ENCODE measurements around the gene AADACL3. TPM values are rescaled to one million over a fixed set of nuclear protein-coding genes. Genes with fewer than 3 reads are reported as not detected.
"Not testable (repeated sequence)": the region's sequence is repeated elsewhere in the genome, so short reads cannot be mapped to it uniquely, and the experiment has no call there.

The AADACL3 gene
- total RNA-seq (not detected), polyA plus RNA-seq (not detected)

GRCh38 chr1:12715896-12716437 lies at the start of gene AADACL3:
AADACL3 (plus strand) TSS chr1:12716110; CDS start chr1:12716177, 67 bp downstream.
- Histone ChIP-seq H3K4me3 (ENCODE audit: low read length in 2 of 2) (no peak within 1 kb of the TSS), H3K9me3 (ENCODE audit: control insufficient read depth in 1 of 2, low read length in 2 of 2) (no peaks in the 10 kb centered on the region), H3K27me3 (ENCODE audit: insufficient read depth, low read length) (no peaks in the 10 kb centered on the region), H3K27ac (ENCODE audit: low read depth, low read length) (no peak within 1 kb of the TSS), H3K4me1 (ENCODE audit: insufficient read depth, low read length) (no peaks in the 10 kb centered on the region), H3K36me3 (ENCODE audit: insufficient read depth, low read length) (no peaks in the 10 kb centered on the region)
- no peaks in the 10 kb centered on the region for H3K4me1 Mint-ChIP-seq
- H3K4me3 Mint-ChIP-seq = no peak within 1 kb of the TSS
- peaks cover 20 to 28% of the 10 kb centered on the region in 2 donors for H3K27me3 Mint-ChIP-seq
- H3K27ac Mint-ChIP-seq = no peak within 1 kb of the TSS
- H3K9me3 Mint-ChIP-seq = no peaks in the 10 kb centered on the region
- intact Hi-C loops (cut with micrococcal nuclease) = no loop called here
- no peaks in the 10 kb centered on the region for H3K36me3 Mint-ChIP-seq
- POLR2A ChIA-PET (ENCODE audit: partially characterized antibody) = no interaction called here
- DNase-seq = no peak
- CTCF ChIA-PET (ENCODE audit: partially characterized antibody) = no interaction called here

- Histone ChIP-seq H3K27me3 (ENCODE audit: insufficient read depth, low read length) (no peaks in the 10 kb centered on the region), H3K27ac (ENCODE audit: low read depth, low read length) (no peak overlapping the region), H3K4me1 (ENCODE audit: insufficient read depth, low read length) (no peaks in the 10 kb centered on the region), H3K4me3 (ENCODE audit: low read length in 2 of 2) (no peak overlapping the region), H3K36me3 (ENCODE audit: insufficient read depth, low read length) (no peaks in the 10 kb centered on the region), H3K9me3 (ENCODE audit: control insufficient read depth in 1 of 2, low read length in 2 of 2) (no peaks in the 10 kb centered on the region)
- H3K36me3 Mint-ChIP-seq = no peaks in the 10 kb centered on the region
- H3K4me1 Mint-ChIP-seq = no peaks in the 10 kb centered on the region
- H3K27ac Mint-ChIP-seq = no peak overlapping the region
- intact Hi-C loops (cut with micrococcal nuclease) = no loop called here
- H3K9me3 Mint-ChIP-seq = peaks cover 3 to 14% (median 10%) of the 10 kb centered on the region in 8 donors
- H3K27me3 Mint-ChIP-seq = no peaks in the 10 kb centered on the region
- ChIA-PET POLR2A (ENCODE audit: partially characterized antibody) (no interaction called here), CTCF (ENCODE audit: partially characterized antibody) (interaction anchor here (4.1 kb wide), 1 partner anchor 7 kb away, joined by 27 read pairs; no protein-coding TSS in a partner anchor)
- no peak for DNase-seq
- no peak overlapping the region for H3K4me3 Mint-ChIP-seq
Measured at GRCh38 chr1:12666141-12666735, 49.7 kb upstream of the AADACL3 start.

GRCh38 chr1:12669529-12670068 lies 46.3 kb upstream of the AADACL3 start:
- CTCF ChIA-PET (ENCODE audit: partially characterized antibody) = interaction anchor here (4.1 kb wide), 1 partner anchor 11 kb away, joined by 27 read pairs; no protein-coding TSS in a partner anchor
- intact Hi-C loops (cut with micrococcal nuclease) = no loop called here
- no peak overlapping the region for H3K4me3 Mint-ChIP-seq

GRCh38 chr1:12674358-12674757 lies 41.6 kb upstream of the AADACL3 start:
- H3K27me3 ChIP-seq (ENCODE audit: insufficient read depth, low read length) = no peaks in the 10 kb centered on the region
- Mint-ChIP-seq H3K9me3 (peaks cover 0 to 6% (median 0%) of the 10 kb centered on the region in 8 donors), H3K27me3 (peaks cover 21 to 22% of the 10 kb centered on the region in 2 donors), H3K4me3 (no peak overlapping the region), H3K27ac (no peak overlapping the region), H3K36me3 (no peaks in the 10 kb centered on the region), H3K4me1 (no peaks in the 10 kb centered on the region)
- intact Hi-C loops (cut with micrococcal nuclease) = no loop called here
- CTCF ChIA-PET (ENCODE audit: partially characterized antibody) = no interaction called here
- no peak for DNase-seq
- H3K36me3 ChIP-seq (ENCODE audit: insufficient read depth, low read length) = no peaks in the 10 kb centered on the region
- H3K27ac ChIP-seq (ENCODE audit: low read depth, low read length) = no peak overlapping the region
- POLR2A ChIA-PET (ENCODE audit: partially characterized antibody) = no interaction called here
- no peaks in the 10 kb centered on the region for H3K4me1 ChIP-seq (ENCODE audit: insufficient read depth, low read length)
- no peaks in the 10 kb centered on the region for H3K9me3 ChIP-seq (ENCODE audit: control insufficient read depth in 1 of 2, low read length in 2 of 2)
- no peak overlapping the region for H3K4me3 ChIP-seq (ENCODE audit: low read length in 2 of 2)

More at GRCh38 chr1:12669529-12670068, 46.3 kb upstream of the AADACL3 start:
- H3K4me3 ChIP-seq (ENCODE audit: low read length in 2 of 2) = no peak overlapping the region
- no peaks in the 10 kb centered on the region for H3K36me3 ChIP-seq (ENCODE audit: insufficient read depth, low read length)
- H3K36me3 Mint-ChIP-seq = no peaks in the 10 kb centered on the region
- no peak overlapping the region for H3K27ac Mint-ChIP-seq
- no peaks in the 10 kb centered on the region for H3K9me3 ChIP-seq (ENCODE audit: control insufficient read depth in 1 of 2, low read length in 2 of 2)
- DNase-seq = no peak
- POLR2A ChIA-PET (ENCODE audit: partially characterized antibody) = no interaction called here
- H3K4me1 ChIP-seq (ENCODE audit: insufficient read depth, low read length) = no peaks in the 10 kb centered on the region
- H3K27me3 ChIP-seq (ENCODE audit: insufficient read depth, low read length) = no peaks in the 10 kb centered on the region
- H3K9me3 Mint-ChIP-seq = peaks cover 0 to 10% (median 6%) of the 10 kb centered on the region in 8 donors
- H3K27me3 Mint-ChIP-seq = peaks cover 2 to 10% of the 10 kb centered on the region in 2 donors
- H3K4me1 Mint-ChIP-seq = no peaks in the 10 kb centered on the region
- no peak overlapping the region for H3K27ac ChIP-seq (ENCODE audit: low read depth, low read length)

GRCh38 chr1:12676122-12676521 lies 39.8 kb upstream of the AADACL3 start:
- CTCF ChIA-PET (ENCODE audit: partially characterized antibody); H3K4me1 Mint-ChIP-seq; H3K4me1 ChIP-seq (ENCODE audit: insufficient read depth, low read length); H3K27ac Mint-ChIP-seq; POLR2A ChIA-PET (ENCODE audit: partially characterized antibody); H3K9me3 ChIP-seq (ENCODE audit: control insufficient read depth in 1 of 2, low read length in 2 of 2); H3K4me3 Mint-ChIP-seq; H3K36me3 Mint-ChIP-seq; H3K27me3 ChIP-seq (ENCODE audit: insufficient read depth, low read length); H3K36me3 ChIP-seq (ENCODE audit: insufficient read depth, low read length); H3K27ac ChIP-seq (ENCODE audit: low read depth, low read length); DNase-seq; H3K4me3 ChIP-seq (ENCODE audit: low read length in 2 of 2); intact Hi-C loops (cut with micrococcal nuclease): not testable (repeated sequence)
- Mint-ChIP-seq H3K27me3 (peaks cover 25% of the 10 kb centered on the region in 2 donors), H3K9me3 (peaks cover 0 to 16% (median 11%) of the 10 kb centered on the region in 8 donors)

GRCh38 chr1:12677565-12677964 lies 38.3 kb upstream of the AADACL3 start:
- Mint-ChIP-seq H3K27ac (no peak overlapping the region), H3K27me3 (peaks cover 17 to 26% of the 10 kb centered on the region in 2 donors), H3K4me1 (no peaks in the 10 kb centered on the region), H3K9me3 (peaks cover 0 to 16% (median 11%) of the 10 kb centered on the region in 8 donors), H3K4me3 (no peak overlapping the region), H3K36me3 (peaks cover 0 to 3% of the 10 kb centered on the region in 2 donors)
- Histone ChIP-seq H3K27ac (ENCODE audit: low read depth, low read length) (no peak overlapping the region), H3K4me1 (ENCODE audit: insufficient read depth, low read length) (no peaks in the 10 kb centered on the region), H3K9me3 (ENCODE audit: control insufficient read depth in 1 of 2, low read length in 2 of 2) (no peaks in the 10 kb centered on the region), H3K36me3 (ENCODE audit: insufficient read depth, low read length) (no peaks in the 10 kb centered on the region), H3K4me3 (ENCODE audit: low read length in 2 of 2) (no peak overlapping the region), H3K27me3 (ENCODE audit: insufficient read depth, low read length) (no peaks in the 10 kb centered on the region)
- POLR2A ChIA-PET (ENCODE audit: partially characterized antibody) = no interaction called here
- no peak for DNase-seq
- CTCF ChIA-PET (ENCODE audit: partially characterized antibody) = no interaction called here
- intact Hi-C loops (cut with micrococcal nuclease) = no loop called here

GRCh38 chr1:12678350-12678749 lies 37.6 kb upstream of the AADACL3 start:
- CTCF ChIA-PET (ENCODE audit: partially characterized antibody) = no interaction called here
- no peaks in the 10 kb centered on the region for H3K4me1 ChIP-seq (ENCODE audit: insufficient read depth, low read length)
- Mint-ChIP-seq H3K27ac (no peak overlapping the region), H3K27me3 (peaks cover 18 to 32% of the 10 kb centered on the region in 2 donors), H3K4me3 (no peak overlapping the region), H3K9me3 (peaks cover 0 to 16% (median 11%) of the 10 kb centered on the region in 8 donors), H3K36me3 (peaks cover 0 to 3% of the 10 kb centered on the region in 2 donors), H3K4me1 (no peaks in the 10 kb centered on the region)
- POLR2A ChIA-PET (ENCODE audit: partially characterized antibody) = no interaction called here
- no peaks in the 10 kb centered on the region for H3K27me3 ChIP-seq (ENCODE audit: insufficient read depth, low read length)
- no peak overlapping the region for H3K27ac ChIP-seq (ENCODE audit: low read depth, low read length)
- intact Hi-C loops (cut with micrococcal nuclease) = no loop called here
- no peak for DNase-seq
- no peaks in the 10 kb centered on the region for H3K9me3 ChIP-seq (ENCODE audit: control insufficient read depth in 1 of 2, low read length in 2 of 2)
- no peak overlapping the region for H3K4me3 ChIP-seq (ENCODE audit: low read length in 2 of 2)
- H3K36me3 ChIP-seq (ENCODE audit: insufficient read depth, low read length) = no peaks in the 10 kb centered on the region

All from CD4-positive, alpha-beta memory T cell (primary cell).